Stomach (tissue), 4 donors: ENCODE results near the gene MIGA2.

Experiments
- EP300 ChIP-seq: sonication (generic); formaldehyde crosslinking; IDR thresholded peaks from one replicate; pipeline ENCODE4 v1.6.1; 2017; ENCODE audit warnings: antibody characterized with exemption
- POLR2A ChIP-seq, 4 donors: fragments of 450-650 bp; IDR thresholded peaks; one replicate each; pipeline ENCODE4 v1.6.1; 2016; ENCODE audit warnings: antibody characterized with exemption in 4 of 4, control low read depth in 2 of 4, mild to moderate bottlenecking in 1 of 4, moderate library complexity in 1 of 4
- POLR2AphosphoS5 ChIP-seq, 3 donors: sonication (generic); formaldehyde crosslinking; IDR thresholded peaks; one replicate each; pipeline ENCODE4 v1.6.1; 2016; ENCODE audit warnings: antibody characterized with exemption in 3 of 3
- TF ChIP-seq, protein P1 (sequence below), 7 experiments: fragments of 450-650 bp in 4 of 7; fragments of 200-600 bp in 3 of 7; sonication (generic) in 3 of 7; IDR thresholded peaks; one replicate each; pipeline ENCODE4 v1.5.1; 2016 to 2019; ENCODE audit warnings: antibody characterized with exemption in 7 of 7, control low read depth in 2 of 7, mild to moderate bottlenecking in 1 of 7

DNA sequence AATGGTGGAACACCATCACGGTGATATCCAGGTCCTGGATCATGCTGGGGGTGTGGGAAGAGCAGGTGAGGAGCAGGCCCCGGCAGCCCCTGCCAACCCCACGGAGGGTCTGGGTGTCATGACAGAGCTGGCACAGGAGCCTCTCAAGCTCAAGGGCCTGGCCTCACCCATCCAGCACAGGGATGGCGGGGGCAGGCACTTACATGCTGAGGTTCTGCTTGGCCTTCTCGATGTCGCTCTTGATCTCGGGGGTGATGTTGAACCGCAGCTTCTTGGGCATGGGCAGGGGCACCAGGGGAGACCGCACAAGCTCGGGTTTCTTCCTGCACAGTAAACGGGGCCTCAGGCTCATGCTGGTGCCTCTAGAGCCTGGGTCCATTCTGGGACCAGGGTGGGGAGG is 61.9 kb downstream of the MIGA2 start:
- no peak for TF ChIP-seq POLR2AphosphoS5 (IDR thresholded peaks at IDR 0.05)
- no peak for TF ChIP-seq EP300
- TF ChIP-seq, protein P1, sequence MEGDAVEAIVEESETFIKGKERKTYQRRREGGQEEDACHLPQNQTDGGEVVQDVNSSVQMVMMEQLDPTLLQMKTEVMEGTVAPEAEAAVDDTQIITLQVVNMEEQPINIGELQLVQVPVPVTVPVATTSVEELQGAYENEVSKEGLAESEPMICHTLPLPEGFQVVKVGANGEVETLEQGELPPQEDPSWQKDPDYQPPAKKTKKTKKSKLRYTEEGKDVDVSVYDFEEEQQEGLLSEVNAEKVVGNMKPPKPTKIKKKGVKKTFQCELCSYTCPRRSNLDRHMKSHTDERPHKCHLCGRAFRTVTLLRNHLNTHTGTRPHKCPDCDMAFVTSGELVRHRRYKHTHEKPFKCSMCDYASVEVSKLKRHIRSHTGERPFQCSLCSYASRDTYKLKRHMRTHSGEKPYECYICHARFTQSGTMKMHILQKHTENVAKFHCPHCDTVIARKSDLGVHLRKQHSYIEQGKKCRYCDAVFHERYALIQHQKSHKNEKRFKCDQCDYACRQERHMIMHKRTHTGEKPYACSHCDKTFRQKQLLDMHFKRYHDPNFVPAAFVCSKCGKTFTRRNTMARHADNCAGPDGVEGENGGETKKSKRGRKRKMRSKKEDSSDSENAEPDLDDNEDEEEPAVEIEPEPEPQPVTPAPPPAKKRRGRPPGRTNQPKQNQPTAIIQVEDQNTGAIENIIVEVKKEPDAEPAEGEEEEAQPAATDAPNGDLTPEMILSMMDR (IDR thresholded peaks at IDR 0.05) = no peak
- no peak for TF ChIP-seq POLR2A (IDR thresholded peaks at IDR 0.05)
